ENCODE results near the gene SLC12A1.

Gene SLC12A1

DNA sequence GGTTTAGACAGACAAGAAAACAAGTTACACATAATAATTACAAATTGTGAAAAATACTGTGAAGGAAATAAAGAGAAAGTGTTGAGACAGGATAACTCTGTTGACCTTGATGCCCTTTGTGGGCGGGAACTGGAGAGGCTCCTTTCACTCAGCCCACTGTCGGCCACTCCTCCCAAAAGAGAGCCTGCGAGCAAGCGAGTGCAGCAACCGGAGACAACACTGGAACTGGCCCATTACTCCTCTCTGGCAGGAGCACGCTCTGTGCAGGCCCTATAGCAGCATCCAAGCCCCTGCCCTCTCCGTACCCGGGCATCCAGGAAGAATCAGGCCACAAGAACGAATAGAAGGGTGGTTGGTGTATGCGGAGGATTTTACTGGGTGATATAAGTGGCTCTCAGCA lies 108.9 kb downstream of the SLC12A1 start:
- no peak for DNase-seq

DNA sequence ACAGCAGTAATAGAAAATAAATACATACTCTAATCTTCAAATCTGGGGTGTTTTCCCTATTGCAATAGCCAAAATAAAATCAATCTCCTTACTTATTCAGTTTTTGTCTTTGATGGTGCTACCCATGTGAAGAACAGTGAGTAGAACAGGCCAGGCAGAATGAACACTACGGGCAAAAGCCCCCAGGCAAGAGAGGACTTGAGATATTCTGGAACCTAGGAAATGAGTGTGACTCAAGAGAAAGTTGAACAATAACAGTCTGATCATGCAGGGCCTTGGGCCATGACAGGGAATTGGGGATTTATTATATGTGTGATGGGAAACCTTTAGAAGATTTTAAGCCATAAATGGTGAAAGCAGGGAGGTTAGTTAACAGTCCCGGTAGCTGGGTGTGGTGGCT lies 111.1 kb downstream of the SLC12A1 start:
- DNase-seq, result no peak

DNA sequence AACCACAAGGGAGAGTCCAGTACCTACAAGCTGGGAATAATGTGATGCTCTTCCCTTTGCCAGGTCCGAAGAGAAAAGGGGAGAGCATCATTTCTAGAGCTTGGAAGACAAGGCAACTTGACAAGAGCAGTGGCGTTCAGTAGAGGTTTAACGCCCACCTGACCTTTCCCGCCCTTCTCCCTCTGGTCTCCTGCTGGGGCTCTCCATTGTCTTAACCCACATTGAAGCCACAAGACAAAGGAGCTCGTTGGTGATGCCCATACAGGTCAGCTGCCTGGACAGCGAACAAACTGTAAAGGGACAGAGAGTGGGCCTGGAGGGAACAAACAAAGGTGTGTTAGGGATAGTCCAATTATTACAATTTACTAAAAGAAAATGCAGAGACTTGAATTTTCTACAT lies 112.0 kb downstream of the SLC12A1 start:
- DNase-seq, result no peak

DNA sequence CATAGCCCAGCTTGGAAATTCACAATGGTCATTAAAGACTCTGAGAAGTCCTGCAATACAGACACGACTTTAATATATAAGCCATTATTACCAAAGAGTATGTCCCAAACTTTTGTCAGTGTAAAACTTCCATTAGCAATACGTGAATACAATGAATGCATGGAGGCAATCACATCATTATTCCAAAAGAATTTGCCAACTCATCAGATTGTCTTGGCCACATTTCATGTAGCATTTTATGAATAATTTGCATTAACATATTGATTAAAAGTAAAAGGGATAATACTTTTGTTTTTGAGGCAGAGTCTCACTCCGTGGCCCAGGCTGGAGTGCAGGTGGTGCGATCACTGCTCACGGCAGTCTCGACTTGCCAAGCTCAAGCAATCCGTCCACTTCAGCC lies 117.2 kb downstream of the SLC12A1 start:
- no peak for DNase-seq

DNA sequence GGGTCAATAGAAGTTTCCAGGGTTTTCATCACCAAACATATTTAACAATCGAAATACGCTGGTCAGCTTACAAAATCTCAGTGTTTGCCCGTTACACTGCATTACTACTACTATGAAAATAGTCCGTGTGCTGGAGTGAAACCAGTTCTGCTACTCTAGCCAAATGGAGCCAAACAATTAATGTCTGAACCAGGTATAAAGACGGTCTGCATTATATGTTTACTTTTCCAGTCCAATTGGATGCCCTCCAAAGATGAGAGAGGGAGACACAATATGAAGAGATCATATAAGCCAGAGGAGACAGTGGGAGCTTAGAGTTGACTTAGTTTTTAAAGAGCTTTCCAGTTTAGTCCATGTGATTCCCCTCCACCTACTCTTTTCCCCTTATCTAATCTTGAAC lies 118.8 kb downstream of the SLC12A1 start:
- DNase-seq, result no peak

DNA sequence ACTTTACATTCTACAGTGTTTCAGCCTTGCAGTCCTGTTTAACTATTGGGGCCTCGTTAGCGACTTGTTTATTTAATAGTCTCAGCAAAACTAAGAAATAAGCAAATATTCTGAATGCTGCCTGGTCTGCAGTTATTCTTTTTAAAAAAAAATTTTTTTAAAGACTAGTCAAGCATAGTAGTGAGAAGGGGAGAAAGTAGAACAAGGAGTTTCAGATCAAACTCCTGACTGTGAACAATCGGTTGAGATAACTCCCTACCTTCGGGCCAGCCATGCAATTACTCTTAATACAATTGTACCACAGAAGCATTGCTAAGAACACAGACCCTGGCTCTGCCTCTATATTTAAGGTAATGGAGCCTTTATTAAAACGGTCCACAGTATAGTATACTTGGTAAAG lies 119.3 kb downstream of the SLC12A1 start:
- DNase-seq, result no peak

DNA sequence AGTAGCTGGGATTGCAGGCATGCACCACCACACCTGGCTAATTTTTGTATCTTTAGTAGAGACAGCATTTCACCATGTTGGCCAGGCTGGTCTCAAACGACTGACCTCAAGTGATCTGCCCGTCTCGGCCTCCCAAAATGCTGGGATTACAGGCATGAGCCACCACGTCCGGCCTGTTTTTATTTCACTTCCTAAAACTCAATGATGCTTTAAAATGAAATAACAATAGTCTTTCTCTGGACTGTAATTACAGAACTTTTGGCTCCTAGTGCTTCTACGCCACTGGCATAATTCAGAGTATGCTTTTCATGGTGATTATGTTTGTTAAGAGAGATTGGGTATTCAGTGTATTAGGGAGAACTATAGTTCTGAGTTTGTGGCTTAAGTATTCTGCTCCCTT lies 120.1 kb downstream of the SLC12A1 start:
- DNase-seq, result peak in 1 of 3 donors; percentile 3

DNA sequence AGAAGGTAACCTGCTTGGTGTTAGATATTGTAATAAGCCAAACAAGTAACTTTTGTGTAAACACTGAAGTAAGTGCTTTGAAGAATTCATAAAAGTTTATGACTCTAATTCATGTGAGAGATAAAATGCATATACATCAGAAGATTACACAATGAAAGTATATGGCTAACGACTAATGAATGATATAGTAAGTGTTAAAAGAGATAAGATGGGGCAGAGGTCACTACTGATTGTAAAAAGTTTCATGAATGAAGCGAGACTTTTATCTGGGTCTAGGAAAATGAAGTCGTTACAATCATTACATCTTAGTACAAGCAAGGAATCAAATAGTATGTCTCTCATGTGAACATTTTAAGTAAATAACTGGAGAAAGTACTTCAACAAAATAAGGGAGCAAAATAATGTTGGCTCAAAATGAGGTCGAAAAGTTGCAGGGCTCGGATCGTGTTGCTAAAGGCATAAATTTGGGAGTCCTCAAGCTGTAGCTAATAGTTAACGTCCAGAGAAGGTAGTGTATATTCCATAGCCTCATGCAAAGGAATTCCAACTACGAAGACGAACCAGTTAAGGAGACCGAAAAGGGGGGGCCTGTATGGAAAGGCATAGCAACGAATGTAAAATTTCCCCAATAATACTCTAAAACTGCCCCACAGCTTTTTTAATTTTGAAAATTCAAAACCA lies 124.1 kb downstream of the SLC12A1 start:
- no peak for DNase-seq

DNA sequence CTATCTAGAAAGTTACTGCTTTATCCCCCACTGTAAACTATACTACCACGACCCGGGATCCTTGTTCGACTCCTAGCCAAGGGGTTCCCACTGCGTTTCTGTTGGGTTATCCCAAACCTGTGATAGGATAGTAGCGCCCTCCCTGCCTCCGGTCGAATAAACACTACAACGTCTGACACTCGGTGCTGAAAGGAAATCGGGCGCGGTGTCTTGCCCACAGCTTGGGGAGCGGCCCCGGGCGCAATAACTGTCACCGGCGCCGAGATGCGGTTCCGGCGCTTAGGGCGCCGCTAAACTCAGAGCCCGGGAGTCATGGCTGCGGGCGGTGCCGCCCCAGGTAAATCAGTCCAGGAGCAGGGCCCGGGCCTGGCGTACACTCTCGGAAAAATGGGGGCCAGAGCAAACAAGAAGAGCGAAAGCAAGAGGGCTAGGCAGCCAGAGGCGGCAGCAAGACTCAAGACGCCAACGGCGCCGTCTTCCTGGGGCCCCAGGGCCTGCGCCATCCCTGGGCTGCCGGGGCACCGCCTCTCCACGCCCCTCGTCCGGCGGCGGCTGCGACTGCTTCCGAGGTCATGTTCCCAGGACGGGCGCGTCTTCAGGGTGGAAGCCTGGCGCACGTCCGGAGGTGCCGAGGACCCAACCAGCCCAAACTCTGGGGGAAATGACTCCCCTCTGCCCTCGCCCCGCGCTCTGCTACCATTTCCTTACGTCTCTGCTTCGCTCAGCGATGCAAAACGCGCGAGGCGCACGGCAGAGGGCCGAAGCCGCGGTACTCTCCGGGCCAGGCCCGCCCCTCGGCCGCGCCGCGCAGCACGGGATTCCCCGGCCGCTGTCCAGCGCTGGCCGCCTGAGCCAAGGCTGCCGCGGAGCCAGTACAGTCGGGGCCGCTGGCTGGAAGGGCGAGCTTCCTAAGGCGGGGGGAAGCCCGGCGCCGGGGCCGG lies 125.0 kb downstream of the SLC12A1 start, which contains the start of gene DUT:
Gene DUT (plus strand): TSS at position 575 of the 941 bp plus-strand sequence. CDS start 87 bp downstream, at position 662.
- peak; percentile 80 to 94 (median 90) for DNase-seq

DNA sequence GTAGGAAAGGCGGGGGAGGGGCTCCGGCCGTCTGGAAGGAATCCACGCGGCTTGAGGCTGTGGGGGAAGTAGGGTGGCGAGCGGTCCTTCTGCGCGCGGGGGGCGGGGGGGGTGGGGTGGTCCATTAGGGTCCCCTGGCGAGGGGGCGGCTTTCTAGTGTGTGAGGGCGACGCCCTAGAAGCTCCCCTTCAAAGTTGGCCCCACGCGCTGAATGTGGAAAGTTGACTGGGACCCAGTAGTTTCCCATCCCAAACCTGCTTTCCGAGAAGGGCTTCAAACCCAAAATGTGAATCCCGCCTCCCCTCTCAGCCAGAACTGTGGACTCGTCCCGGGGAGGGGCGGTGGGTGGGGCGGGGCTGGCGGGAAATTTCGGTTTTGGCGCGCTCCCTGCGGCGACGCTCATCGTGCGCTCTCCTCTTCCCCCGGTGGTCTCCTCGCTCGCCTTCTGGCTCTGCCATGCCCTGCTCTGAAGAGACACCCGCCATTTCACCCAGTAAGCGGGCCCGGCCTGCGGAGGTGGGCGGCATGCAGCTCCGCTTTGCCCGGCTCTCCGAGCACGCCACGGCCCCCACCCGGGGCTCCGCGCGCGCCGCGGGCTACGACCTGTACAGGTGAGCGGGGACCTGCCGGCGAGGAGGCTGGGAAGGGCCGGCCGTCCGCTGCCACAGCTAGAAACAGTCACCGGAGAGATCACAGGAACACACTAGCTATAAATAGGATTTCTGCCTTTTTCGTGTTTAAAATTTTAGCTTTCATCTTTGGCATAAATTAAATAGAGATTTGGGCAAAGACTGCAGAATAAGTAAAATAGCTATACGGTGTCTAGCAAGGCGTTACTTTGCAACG lies 125.9 kb downstream of the SLC12A1 start:
- DNase-seq, result peak; percentile 79 to 87 (median 85)

DNA sequence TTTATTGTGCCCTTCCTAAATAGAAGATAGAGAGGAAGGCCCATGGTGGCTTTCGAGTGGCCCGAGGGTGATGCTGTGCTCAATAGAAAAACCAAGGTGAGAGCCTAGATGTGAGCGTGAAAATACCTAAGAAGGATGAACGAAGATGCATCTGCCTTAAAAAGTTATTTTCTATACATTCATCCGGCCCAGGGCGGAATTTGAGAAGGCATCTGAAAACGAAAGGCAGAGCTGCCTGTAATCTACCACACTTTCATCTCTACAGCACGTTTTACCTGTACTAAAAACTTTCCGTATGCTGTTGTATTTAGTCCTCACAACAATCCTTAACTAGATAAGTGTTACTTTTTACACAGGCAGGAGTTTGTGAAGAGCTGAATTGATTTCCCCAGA lies 126.5 kb downstream of the SLC12A1 start:
- DNase-seq, result no peak

DNA sequence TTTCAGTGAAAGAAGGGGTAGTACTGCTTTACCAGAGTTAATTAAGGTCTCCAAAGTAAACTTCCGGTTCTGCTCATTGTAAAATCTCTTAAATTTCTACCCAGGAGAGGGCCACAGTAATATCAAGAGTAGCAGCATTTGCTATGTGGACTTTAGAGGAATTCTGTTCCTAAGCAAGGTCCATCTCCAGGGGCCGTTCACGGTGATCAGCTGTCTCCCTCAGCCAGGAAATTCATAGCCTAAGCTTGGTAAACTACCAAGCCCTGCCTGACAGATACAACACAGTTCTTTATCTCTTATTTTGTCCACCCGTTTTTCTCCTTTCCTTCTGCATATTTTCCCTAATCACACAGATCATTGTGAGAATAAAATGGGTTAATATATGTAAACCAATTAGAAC lies 127.4 kb downstream of the SLC12A1 start:
- DNase-seq, result no peak

DNA sequence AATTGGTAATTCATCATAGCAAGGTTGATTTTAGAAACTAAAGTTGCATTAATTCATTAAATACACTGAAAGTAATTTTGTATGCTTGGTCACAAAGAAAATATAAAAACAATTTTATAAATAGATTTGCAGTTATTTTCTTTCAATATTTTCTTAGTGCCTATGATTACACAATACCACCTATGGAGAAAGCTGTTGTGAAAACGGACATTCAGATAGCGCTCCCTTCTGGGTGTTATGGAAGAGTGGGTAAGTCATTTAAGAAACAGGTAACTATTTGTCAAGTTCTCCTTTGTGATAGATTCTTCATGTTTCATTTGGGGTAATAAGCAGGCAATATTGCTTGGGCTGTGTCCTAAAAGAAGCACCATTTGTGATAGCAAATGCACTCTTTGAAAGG lies 128.2 kb downstream of the SLC12A1 start:
- no peak for DNase-seq

DNA sequence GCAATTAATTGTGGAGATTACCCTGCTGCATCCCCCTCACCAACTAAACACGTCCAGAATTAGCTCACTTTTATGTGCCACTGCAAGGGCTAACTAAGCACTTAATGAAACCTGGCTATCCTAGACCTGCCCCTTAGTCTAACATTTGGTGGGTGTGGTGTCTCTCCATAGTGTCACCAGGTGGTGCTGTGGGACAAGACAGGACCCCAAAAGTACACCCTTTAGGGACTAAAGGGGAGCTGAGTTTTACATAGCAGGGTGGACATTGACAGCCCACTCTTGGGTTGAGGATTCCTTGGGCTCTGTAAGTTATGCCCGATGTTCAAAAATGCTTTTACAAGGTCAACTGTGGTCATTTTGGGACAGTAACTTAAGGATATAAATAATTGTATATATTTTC lies 130.8 kb downstream of the SLC12A1 start:
- DNase-seq, result no peak

DNA sequence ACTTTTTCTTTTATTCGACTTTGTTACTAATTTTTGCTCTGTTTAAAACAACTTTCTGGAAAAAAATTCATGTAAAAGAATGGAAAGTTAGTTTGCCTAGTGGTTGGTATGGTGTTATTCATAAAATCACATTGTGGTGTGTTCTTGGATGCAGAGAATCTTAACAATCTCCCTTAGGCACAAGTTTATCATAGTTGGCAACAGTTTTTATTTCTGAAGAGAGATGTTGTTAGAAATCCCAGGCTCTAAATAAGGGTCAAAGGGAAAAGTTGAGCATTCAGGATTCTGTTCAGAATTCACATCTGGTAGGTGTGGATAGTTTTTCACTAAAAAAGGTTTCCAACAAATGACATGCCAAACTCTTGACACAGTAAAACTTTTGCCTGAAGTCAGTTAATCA lies 131.5 kb downstream of the SLC12A1 start:
- DNase-seq, result no peak

DNA sequence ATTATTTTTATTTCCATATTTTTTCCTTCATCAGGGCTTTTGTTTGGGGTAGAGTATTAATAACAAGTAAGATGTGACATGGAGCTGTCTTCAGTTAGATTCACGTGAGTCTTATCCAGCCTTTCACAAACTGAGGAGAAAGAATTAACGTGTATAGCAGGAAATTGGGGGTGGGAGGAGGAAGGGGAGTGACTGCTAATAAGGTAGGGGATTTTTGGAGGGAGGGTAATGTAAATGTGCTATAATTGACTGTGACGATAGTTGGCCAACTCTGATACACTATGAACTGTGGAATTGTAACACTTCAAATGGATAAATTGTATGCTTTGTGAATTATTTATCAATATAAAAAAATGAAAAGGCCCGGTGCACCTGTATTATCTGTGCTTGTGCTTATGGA lies 134.0 kb downstream of the SLC12A1 start:
- no peak for DNase-seq

DNA sequence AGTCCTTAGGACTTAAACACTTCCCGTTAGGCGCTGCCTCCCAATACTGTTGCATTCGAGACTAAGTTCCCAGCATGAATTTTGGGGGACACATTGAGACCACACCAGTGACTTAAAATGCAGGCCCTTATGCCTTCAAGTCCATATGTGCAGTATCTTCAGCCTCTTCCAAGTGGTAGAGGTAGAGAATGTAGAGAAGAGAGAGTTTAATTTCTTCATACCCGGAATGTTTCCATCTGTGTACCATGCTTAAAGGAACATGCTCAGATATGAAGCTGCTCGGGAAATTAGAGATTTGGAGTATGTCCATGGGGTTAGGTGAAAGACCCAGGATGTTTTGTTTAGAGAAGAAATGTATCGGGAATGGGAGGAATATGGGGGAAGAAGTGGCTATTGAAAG lies 137.8 kb downstream of the SLC12A1 start:
- DNase-seq, result no peak

DNA sequence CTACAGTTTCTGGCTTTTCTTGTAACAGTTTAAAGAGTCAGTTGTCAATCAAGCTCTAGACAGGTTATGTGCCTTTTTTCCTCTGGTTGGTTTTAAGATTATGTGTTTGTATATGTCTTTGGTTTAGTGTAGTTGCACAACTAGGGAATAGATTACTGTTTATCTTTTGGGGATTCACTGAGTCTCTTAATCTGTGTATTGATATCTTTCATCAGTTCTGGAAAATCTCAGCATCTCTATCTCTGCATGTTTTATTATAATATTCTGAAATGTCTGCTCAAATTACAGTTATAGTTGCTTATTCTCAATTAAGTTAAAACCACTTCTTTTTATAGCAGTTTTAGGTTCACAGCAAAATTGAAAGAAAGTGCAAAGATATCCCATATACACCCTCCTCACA lies 139.4 kb downstream of the SLC12A1 start:
- DNase-seq, result no peak

DNA sequence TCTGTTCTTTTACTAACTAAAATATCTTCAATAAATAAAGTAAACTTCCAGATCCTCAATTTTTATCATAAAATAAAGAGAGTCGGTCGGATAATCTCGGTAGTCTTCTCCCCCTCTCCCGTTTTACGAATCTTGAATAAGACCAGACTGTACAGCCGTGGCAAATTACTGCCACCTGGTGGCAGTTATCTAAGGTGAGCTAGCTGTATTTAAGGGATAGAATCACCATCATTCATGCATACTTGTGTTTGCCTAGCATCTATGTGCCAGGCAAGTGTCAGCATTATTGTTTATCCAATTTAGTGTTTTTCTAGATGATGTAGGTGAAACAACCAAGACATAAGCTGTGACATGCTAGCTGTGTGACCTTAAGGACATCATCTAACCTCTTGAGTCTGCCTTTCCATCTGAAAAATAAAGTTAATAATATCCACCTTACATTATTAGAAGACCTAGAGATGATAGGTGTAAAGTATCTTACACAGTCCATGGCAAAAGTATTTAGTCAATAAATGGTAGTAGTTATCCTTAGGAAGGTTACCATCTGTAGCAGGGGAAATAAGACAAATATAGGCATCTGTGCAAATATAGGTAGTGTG lies 146.5 kb downstream of the SLC12A1 start:
- DNase-seq, result peak; percentile 71 to 76 (median 72)

Data from suppressor macrophage treated with lipopolysaccharide for 1 hour (primary cell).